Activated gamma-delta T cell (primary cell): ENCODE results near the gene ADRM1.

Experiments
- DNase-seq: peaks from one replicate; lab custom pipeline; 2025; lab: John Stamatoyannopoulos, UW

ADRM1 gene

GRCh38 chr20:62339647-62340062, 36.9 kb downstream of the ADRM1 start:
- DNase-seq: no peak

GRCh38 chr20:62342910-62343309, 40.1 kb downstream of the ADRM1 start:
- no peak for DNase-seq

- no peak for DNase-seq
Observed at GRCh38 chr20:62344092-62344491, 41.3 kb downstream of the ADRM1 start.

GRCh38 chr20:62344782-62345181, 42.0 kb downstream of the ADRM1 start:
- DNase-seq: no peak

- no peak for DNase-seq
Observed at GRCh38 chr20:62345681-62346370, 43.0 kb downstream of the ADRM1 start.

GRCh38 chr20:62346398-62347150, 43.8 kb downstream of the ADRM1 start:
- DNase-seq: no peak

DNA sequence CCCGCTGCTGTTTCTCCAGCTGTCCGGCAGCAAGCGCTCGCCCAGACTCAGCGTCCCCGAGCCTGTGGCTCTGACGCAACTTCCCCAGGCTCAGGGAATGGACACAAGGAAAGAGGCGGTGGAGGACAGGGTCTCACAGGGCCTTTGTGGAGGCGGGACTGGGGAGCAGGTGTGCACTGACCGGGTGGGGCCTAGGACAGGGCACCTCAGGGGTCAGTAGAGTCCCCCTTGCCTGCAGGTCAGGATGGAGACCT, 44.3 kb downstream of the ADRM1 start:
- DNase-seq: no peak

DNA sequence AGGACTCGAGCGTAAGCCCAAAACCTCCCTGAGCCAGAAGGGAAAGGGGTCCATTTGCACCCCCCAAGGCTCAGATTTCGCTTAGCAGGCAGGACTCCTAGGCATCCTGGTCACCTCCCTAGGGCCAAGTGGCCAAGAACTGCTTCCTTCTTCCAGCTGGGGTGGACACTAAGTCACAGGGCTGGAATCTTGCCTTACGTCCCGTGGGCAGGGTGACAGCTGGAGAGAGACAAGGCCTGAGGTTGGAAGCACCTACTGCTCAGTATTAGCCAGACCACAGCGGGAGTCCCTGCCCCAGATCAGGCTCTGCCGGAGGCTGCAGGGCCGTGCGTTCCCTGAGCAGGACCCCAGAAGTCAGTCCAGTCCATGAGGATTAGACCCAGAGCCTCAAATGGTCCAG, 44.6 kb downstream of the ADRM1 start:
- no peak for DNase-seq

- no peak for DNase-seq
Observed at GRCh38 chr20:62348604-62349003, 45.8 kb downstream of the ADRM1 start.

DNA sequence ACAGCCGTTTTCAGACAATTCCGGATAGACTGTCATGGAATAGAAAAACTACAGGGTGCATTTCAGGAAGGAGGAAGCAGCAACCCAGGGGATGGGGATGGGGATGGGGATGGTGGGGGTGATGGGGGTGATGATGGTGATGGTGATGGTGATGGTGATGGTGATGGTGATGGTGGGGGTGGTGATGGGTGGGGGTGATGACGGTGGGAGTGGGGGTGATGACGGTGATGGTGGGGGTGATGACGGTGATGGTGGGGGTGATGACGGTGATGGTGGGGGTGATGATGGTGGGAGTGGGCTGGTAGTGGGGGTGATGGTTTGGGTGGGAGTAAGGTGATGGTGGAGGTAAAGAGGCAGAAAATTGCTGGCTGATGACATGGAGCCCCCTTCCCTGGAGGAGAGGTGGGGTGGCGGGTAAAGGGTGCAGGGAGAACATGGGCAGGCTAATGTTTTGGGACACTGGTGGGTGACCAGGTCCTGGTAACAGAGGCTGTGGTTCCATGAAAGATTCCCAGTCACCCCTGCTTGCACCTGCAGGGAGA, 46.8 kb downstream of the ADRM1 start:
- no peak for DNase-seq

GRCh38 chr20:62350098-62350628, 47.4 kb downstream of the ADRM1 start:
- DNase-seq: no peak

DNA sequence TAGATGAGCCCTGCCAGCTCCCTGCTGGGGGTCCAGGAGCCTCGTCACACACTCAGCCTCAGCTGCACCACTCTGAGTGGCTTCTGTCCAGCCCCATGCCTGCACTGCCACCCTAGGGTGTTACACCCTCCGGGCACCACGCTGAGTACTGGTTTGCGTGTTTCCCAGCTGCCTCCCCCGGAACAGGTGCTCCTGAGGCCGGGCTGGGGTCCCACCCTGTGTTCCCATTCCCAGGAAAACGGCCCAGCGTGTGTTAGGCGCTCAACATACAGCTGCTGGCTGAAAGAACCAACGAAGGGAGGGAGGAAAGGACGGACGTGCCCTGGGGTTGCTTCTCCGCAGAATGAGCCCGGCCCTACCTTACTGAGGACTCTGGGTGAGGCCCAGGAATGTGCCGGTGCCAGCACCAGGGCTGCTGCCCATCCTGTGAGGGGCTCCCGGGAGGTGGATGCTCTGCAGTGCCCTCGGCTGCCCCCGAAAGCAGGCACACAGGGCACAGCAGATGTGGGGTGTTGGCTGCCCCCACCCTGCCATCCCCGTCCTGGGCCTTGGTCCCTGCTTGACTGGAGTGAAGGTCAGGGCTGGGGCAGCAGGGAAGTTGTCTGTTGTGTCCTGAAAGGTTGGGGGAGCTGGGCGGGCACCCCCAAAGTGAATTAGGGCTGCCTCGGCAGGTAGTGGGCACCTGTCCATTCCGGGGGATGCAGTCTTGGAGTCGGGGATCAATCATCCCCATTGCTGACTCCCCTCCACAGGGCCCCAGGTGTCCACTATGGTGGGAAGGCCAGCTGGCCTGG, 48.0 kb downstream of the ADRM1 start:
- no peak for DNase-seq

- no peak for DNase-seq
Observed at GRCh38 chr20:62351469-62352401, 48.9 kb downstream of the ADRM1 start.

GRCh38 chr20:62352402-62353288, 49.8 kb downstream of the ADRM1 start:
- DNase-seq: no peak

DNA sequence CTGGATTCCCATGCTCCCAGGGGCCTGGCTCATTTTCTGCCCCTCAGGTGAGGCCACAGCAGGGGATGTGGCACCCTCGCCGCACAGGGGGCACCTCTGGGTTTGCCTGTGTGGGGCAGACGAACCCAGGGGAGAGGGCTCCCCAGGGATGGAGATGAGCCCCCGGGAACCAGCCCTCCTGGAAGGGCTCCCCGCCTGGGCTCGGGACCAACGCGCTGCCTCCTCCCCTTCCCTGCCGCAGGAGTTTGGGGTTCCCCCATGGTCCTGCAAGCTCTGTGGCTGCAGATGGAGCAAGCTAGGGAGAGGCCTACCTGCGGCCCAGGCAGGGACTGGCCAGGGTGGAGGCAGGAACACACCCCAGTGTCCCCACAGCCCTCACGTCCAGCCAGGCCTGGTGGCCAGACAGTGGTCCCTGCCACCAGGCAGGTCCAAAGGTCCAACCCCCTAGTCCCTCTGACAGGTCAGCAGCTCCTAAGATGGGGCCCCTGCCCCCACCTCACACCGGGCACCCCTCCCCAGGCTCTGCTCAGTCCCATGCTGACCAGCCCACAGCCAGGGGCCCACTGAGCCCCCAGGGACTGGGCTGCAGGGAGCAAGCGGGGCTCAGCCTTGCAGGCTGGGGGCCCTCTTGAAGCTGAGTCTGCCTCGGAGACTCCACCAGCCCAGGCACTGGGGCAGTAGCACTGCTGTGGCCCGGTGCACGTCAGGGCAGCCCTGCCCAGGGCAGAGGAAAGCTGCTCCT, 50.7 kb downstream of the ADRM1 start:
- DNase-seq: no peak

GRCh38 chr20:62354031-62354808, 51.4 kb downstream of the ADRM1 start:
- no peak for DNase-seq

DNA sequence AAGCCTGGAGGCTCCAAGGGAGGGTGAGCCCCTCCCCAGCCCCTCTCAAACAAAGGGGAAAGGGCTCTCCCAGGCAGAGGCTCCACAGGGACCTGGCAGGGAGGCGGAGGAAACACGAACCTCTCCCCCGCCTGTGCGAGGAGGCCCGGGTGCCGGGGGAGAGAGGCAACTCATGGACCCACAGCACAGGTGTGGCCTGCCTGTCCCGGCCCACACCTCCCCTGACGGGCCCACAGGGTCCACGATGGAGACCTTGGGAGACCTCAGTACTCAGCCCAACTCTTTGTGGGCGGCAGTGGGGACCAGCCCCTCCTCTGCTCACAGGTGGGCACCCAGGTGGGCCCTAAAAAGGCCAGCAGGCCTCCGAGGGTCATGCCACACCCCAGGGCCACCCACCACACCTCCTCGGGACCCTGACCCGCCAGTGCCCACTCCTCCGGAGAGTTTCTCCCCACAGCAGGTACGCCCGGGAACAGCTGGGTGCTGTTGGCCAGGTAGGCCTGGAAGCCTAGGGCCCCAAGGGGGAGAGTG, 52.1 kb downstream of the ADRM1 start:
- no peak for DNase-seq

DNA sequence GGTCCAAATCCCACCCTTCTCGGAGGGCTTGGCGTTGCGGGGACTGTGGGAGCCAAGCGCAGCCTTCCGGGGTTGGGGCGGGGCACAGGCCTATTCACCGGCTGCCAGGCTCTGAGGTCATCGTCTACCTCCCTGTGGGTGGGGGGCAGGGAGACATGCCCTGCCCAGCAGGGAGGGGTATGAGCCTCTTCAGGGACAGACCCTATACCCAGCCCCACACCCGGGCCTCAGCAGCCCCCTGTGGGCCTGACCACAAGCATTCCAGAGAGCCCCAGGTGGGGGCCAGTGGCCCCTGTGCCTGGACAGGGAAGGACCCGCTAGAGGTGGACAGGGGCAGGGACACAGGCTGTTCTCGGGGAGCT, 52.7 kb downstream of the ADRM1 start:
- DNase-seq: no peak
